GM12873 (cell line): ENCODE results near the gene KRTAP5-11.

ENCODE experiments used
- CTCF ChIP-seq: IDR thresholded peaks from 2 replicates; pipeline ENCODE4 v1.5.1; 2012; ENCODE audit warnings: low read depth, mild to moderate bottlenecking, moderate library complexity, low read length, control low read depth; ENCODE audit not compliant: insufficient read depth; ENCODE audit errors: missing control alignments

Gene KRTAP5-11

GRCh38 chr11:71551711-71552110, 31.0 kb downstream of the KRTAP5-11 start:
- TF ChIP-seq CTCF = no peak

- no peak for TF ChIP-seq CTCF
These were observed 33.9 kb downstream of the KRTAP5-11 start for GRCh38 chr11:71548716-71549151.

GRCh38 chr11:71548120-71548519, 34.6 kb downstream of the KRTAP5-11 start, which contains the start of gene KRTAP5-9:
KRTAP5-9 (plus strand) TSS chr11:71548420; CDS start chr11:71548658, 238 bp downstream.
- TF ChIP-seq CTCF = no peak

- no peak for TF ChIP-seq CTCF
These were observed 37.2 kb downstream of the KRTAP5-11 start for GRCh38 chr11:71545405-71545966.

GRCh38 chr11:71544525-71545214, 38.0 kb downstream of the KRTAP5-11 start:
- no peak for TF ChIP-seq CTCF

- TF ChIP-seq CTCF = no peak
These were observed 38.8 kb downstream of the KRTAP5-11 start for GRCh38 chr11:71543866-71544265.

- TF ChIP-seq CTCF = no peak
These were observed 39.5 kb downstream of the KRTAP5-11 start for GRCh38 chr11:71542879-71543777.
